Measurements from ENCODE around the gene ASPRV1. TPM values are rescaled to one million over a fixed set of nuclear protein-coding genes. Genes with fewer than 3 reads are reported as not detected.

The ASPRV1 gene
- total RNA-seq, 1 experiment from 2014 or later: 0.48 TPM

GRCh38 chr2:70008290-70008689, 46.9 kb upstream of the ASPRV1 start:
- H3K36me3 ChIP-seq (ENCODE audit: low read depth): no peaks in the 10 kb centered on the region
- TF ChIP-seq, protein P1, sequence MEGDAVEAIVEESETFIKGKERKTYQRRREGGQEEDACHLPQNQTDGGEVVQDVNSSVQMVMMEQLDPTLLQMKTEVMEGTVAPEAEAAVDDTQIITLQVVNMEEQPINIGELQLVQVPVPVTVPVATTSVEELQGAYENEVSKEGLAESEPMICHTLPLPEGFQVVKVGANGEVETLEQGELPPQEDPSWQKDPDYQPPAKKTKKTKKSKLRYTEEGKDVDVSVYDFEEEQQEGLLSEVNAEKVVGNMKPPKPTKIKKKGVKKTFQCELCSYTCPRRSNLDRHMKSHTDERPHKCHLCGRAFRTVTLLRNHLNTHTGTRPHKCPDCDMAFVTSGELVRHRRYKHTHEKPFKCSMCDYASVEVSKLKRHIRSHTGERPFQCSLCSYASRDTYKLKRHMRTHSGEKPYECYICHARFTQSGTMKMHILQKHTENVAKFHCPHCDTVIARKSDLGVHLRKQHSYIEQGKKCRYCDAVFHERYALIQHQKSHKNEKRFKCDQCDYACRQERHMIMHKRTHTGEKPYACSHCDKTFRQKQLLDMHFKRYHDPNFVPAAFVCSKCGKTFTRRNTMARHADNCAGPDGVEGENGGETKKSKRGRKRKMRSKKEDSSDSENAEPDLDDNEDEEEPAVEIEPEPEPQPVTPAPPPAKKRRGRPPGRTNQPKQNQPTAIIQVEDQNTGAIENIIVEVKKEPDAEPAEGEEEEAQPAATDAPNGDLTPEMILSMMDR (conservative IDR thresholded peaks at IDR 0.05): no peak
- no peak for TF ChIP-seq EZH2 (IDR thresholded peaks at IDR 0.05; ENCODE audit: low read depth)
- H3K27me3 ChIP-seq (ENCODE audit: insufficient read depth, low read depth): no peaks in the 10 kb centered on the region
- H3K9me2 ChIP-seq (ENCODE audit: insufficient read depth): no peaks in the 10 kb centered on the region
- no peaks in the 10 kb centered on the region for H3K79me2 ChIP-seq (ENCODE audit: low read depth)
- no peak overlapping the region for H3K4me2 ChIP-seq
- H3F3A ChIP-seq (ENCODE audit: insufficient read depth, low read depth): peaks cover 4% of the 10 kb centered on the region
- 0 out of 2 replicates have a peak, but pooled peaks cover 11% of the 10 kb centered on the region for H3K4me1 ChIP-seq (replicated peaks; ENCODE audit: insufficient read depth)
- no peaks in the 10 kb centered on the region for H4K20me1 ChIP-seq (ENCODE audit: insufficient read depth)
- H3K4me3 ChIP-seq: no peak overlapping the region
- ChIA-PET CTCF (no interaction called here), POLR2A (ENCODE audit: unreplicated experiment) (interaction anchor here (0.8 kb wide), 1 partner anchor 29 kb away, joined by 7 read pairs; no protein-coding TSS in a partner anchor)
- no peaks in the 10 kb centered on the region for H3K9me3 ChIP-seq (ENCODE audit: insufficient read depth, low read depth)
- no TSS peak for BruUV-seq (replicated peaks)
- intact Hi-C loops (cut with micrococcal nuclease; ENCODE audit: unreplicated experiment): no loop called here
- H3K27ac ChIP-seq: no peak overlapping the region
- no peak overlapping the region for H2AFZ ChIP-seq
- no peak for DNase-seq

DNA sequence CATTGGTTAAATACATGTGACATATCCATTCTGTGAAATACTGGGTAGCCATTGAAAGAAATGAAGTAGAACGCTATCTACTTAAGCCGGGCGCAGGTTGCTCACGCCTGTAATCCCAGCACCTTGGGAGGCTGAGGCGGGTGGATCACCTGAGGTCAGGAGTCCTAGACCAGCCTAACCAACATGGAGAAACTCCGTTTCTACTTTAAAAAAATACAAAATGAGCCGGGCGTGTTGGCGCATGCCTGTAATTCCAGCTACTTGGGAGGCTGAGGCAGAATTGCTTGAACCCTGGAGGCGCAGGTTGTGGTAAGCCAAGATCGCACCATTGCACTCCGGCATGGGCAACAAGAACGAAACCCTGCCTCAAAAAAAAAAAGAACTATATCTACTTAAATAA, 45.7 kb upstream of the ASPRV1 start:
- no peak overlapping the region for H3K4me3 ChIP-seq
- no peaks in the 10 kb centered on the region for H3K79me2 ChIP-seq (ENCODE audit: low read depth)
- intact Hi-C loops (cut with micrococcal nuclease; ENCODE audit: unreplicated experiment): no loop called here
- no peaks in the 10 kb centered on the region for H3K9me2 ChIP-seq (ENCODE audit: insufficient read depth)
- BruUV-seq (replicated peaks): no TSS peak
- H3K4me1 ChIP-seq (replicated peaks; ENCODE audit: insufficient read depth): 0 out of 2 replicates have a peak, but pooled peaks cover 11% of the 10 kb centered on the region
- H3K4me2 ChIP-seq: no peak overlapping the region
- no peak for TF ChIP-seq EZH2 (IDR thresholded peaks at IDR 0.05; ENCODE audit: low read depth)
- no peaks in the 10 kb centered on the region for H3K36me3 ChIP-seq (ENCODE audit: low read depth)
- CTCF ChIA-PET: interaction anchor here (0.7 kb wide), 1 partner anchor 94 kb away, joined by 8 read pairs; no protein-coding TSS in a partner anchor
- no peak overlapping the region for H3K27ac ChIP-seq
- POLR2A ChIA-PET (ENCODE audit: unreplicated experiment): interaction anchor here (0.6 kb wide), 1 partner anchor 133 kb away, joined by 3 read pairs; no protein-coding TSS in a partner anchor
- no peak for DNase-seq
- no peak overlapping the region for H2AFZ ChIP-seq
- no peaks in the 10 kb centered on the region for H3K9me3 ChIP-seq (ENCODE audit: insufficient read depth, low read depth)
- no peaks in the 10 kb centered on the region for H3K27me3 ChIP-seq (ENCODE audit: insufficient read depth, low read depth)
- peaks cover 4% of the 10 kb centered on the region for H3F3A ChIP-seq (ENCODE audit: insufficient read depth, low read depth)
- no peaks in the 10 kb centered on the region for H4K20me1 ChIP-seq (ENCODE audit: insufficient read depth)

DNA sequence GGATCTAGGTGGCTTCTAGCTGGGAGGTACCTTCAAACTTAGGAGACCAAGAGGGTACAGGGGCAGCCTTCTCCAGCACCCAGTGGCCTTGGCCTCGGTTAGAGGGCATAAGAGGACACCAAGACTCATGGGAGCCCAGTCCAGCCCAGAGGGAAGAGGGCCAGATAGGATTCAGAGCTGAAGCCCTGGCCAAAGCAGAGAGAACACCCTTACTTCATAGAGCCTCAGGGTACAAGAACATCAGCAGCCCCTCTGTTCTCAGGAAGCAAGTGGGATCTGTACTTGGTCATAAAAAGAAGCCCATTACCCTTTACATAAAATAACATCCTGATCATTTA, 45.0 kb upstream of the ASPRV1 start:
- peaks cover 4% of the 10 kb centered on the region for H3F3A ChIP-seq (ENCODE audit: insufficient read depth, low read depth)
- H3K27ac ChIP-seq: no peak overlapping the region
- no peak overlapping the region for H2AFZ ChIP-seq
- H3K79me2 ChIP-seq (ENCODE audit: low read depth): no peaks in the 10 kb centered on the region
- H3K36me3 ChIP-seq (ENCODE audit: low read depth): no peaks in the 10 kb centered on the region
- H3K9me3 ChIP-seq (ENCODE audit: insufficient read depth, low read depth): no peaks in the 10 kb centered on the region
- no peaks in the 10 kb centered on the region for H4K20me1 ChIP-seq (ENCODE audit: insufficient read depth)
- 0 out of 2 replicates have a peak, but pooled peaks cover 11% of the 10 kb centered on the region for H3K4me1 ChIP-seq (replicated peaks; ENCODE audit: insufficient read depth)
- no peak overlapping the region for H3K4me2 ChIP-seq
- intact Hi-C loops (cut with micrococcal nuclease; ENCODE audit: unreplicated experiment): no loop called here
- no peak overlapping the region for H3K4me3 ChIP-seq
- POLR2A ChIA-PET (ENCODE audit: unreplicated experiment): no interaction called here
- no peaks in the 10 kb centered on the region for H3K27me3 ChIP-seq (ENCODE audit: insufficient read depth, low read depth)
- CTCF ChIA-PET: no interaction called here
- BruUV-seq (replicated peaks): no TSS peak
- H3K9me2 ChIP-seq (ENCODE audit: insufficient read depth): no peaks in the 10 kb centered on the region
- no peak for DNase-seq
- no peak for TF ChIP-seq EZH2 (IDR thresholded peaks at IDR 0.05; ENCODE audit: low read depth)
- TF ChIP-seq, protein P1 (conservative IDR thresholded peaks at IDR 0.05): no peak
